ENCODE measurements around the gene HOXA10.

Gene HOXA10

DNA sequence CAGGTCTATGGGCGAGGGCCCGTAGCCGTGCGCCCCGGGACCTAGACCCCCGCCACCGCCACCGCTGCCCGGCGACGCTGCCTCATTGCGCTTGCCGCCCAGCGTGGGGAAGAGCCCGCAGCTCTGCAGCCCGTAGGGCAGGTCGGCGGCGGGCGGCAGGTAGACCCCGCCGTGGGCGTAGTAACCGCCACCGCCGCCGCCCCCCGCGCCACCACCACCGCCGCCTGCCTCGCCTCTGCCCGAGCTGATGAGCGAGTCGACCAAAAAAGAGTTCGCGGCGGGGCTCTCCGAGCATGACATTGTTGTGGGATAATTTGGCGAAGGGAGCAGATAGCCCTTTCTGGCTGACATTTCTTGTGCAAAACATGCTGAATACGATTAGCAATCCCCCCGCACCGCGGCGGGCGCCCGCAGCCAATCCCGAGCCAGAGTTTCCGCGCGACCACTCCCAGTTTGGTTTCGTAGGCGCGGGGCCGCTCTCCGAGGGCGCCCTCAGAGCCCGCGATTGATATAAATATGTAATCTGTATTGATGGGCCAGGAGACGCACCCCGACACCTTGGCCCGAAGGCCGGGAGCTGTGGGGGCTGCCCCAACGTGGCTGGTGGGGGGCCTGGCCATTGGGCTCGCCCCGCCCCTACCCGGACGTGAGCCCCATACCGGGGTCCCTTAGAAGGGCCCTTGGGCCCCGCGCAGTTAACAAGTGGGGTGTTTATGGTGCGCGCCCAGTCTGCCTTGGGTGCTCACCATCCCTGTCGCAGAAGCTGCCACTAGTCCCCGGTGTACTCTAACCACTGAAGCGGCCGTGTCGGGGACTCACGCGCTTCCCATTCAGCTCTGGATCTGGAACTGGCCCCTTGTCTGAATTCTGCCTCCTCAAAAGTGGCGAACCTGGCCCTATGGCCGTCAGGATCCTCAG is at the start of gene HOXA10:
HOXA10 (minus strand) TSS at position 365 of the 918 bp plus-strand sequence; CDS start at position 351, 14 bp downstream.
- no peak for FAIRE-seq

- FAIRE-seq = no peak
Observed at GRCh38 chr7:27221201-27221797, 47.2 kb upstream of the HOXA10 start.

DNA sequence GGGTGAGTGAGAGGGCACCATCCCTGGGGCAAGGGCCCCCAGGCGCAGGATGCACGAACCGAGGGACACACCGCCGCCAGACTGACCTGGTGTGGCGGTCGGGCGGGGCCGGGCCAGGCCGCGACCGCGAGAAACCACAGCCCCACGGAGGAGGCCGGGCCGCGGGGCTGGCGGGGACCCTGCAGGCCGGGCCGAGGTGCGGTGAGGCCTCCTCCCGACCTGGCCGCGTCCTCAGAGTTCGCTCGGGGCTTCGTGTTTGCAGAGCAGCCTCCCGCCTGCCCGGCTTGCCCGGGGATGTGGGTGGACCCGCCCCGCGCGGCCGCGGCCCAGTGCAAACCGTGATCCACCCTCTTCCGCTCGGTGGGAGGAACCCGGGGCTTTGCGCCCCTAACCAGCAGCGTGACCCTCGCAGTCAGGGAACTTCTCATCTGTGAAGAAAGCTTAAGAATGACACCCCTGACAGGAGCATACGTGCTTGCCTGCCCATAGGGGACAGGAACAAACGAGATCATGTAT is 46.4 kb upstream of the HOXA10 start:
- no peak for FAIRE-seq

DNA sequence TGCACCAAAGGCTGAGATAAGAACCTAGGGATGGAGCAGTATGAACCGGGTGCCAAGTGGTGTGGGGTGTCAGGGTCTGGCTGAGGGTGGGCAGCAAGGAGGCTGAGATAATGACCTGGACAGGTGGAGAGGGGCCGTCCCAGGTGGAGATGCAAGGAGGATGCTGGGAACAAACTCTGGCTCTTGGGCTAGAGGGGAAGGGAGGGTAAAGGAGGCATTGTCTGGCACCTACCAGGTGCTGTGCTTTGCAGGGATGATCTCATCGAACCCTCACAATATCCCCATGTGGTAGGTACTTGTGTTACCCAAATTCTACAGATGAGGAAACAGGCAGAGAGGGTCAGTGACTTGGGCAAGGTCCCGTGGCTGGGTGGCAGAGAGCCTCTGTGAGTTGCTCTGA is 45.7 kb upstream of the HOXA10 start:
- FAIRE-seq = no peak

GRCh38 chr7:27217951-27218350 is 43.8 kb upstream of the HOXA10 start:
- FAIRE-seq = no peak

DNA sequence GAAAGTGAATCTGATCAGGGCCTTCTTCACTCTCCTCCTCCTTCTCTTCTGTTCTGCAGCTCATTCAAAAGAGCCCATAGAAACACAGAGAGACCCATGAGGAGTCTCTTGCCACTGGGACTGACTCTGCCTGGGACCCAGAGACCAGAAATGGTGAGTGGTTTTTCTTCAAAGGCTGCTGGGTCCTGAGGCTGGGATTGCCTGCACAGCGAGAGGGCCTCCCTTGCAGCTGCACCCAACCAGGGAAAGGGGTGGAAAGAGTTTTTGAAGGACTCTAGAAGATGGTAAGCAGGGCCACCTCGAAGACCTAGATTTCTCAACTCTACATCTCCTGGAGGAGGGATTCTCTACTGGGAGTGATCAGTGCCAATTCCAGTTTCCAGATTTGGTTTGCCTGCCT is 41.2 kb upstream of the HOXA10 start:
- no peak for FAIRE-seq

- no peak for FAIRE-seq
Observed at GRCh38 chr7:27214239-27214950, 40.3 kb upstream of the HOXA10 start.

- FAIRE-seq = no peak
Observed at GRCh38 chr7:27213433-27214238, 39.5 kb upstream of the HOXA10 start.

GRCh38 chr7:27212497-27213432 is 38.6 kb upstream of the HOXA10 start:
- no peak for FAIRE-seq

DNA sequence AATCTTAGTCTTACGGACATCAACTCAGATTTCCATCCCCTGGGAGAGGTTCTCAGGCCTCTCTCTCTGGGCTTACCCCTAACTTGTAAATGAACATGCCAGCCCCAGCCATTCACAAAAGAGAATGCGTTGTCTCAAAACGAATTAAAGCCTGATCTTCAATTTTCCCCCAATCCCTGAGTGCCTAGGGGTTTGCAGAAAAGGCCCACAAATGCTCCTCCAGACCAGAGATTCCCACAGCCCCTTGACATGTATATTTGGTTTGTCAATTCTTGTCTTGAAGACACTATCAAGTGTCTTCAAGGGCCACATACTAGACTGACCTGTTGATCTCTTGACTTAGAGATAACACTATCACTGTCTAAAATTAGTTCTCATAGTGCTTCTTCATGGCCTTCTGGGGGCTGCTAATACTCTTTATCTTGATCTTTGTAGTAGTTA is 37.7 kb upstream of the HOXA10 start:
- FAIRE-seq = no peak

- FAIRE-seq = no peak
Observed at GRCh38 chr7:27211084-27211446, 36.9 kb upstream of the HOXA10 start.

GRCh38 chr7:27210441-27211083 is 36.4 kb upstream of the HOXA10 start:
- no peak for FAIRE-seq

GRCh38 chr7:27209933-27210440 is 35.9 kb upstream of the HOXA10 start:
- FAIRE-seq = no peak

DNA sequence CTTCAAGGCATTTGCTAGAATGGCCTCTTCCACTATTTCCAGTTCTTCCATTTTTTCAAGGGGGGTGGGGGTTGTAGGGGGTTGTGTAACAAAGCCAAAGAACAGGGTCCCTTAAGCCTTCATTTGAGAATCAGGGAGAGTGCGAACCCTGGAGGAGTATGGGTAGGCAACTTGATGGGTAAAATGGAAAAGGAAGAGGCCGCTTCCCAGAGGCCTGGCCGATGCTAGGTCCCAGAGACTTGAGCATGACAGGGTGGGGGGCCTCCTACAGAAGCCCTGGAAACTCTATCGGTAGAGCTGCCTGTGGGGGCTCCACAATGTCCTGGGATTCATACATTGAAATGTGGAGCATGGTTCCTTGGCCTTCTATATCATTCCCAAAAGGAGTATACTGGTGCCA is 34.9 kb upstream of the HOXA10 start:
- FAIRE-seq = no peak

DNA sequence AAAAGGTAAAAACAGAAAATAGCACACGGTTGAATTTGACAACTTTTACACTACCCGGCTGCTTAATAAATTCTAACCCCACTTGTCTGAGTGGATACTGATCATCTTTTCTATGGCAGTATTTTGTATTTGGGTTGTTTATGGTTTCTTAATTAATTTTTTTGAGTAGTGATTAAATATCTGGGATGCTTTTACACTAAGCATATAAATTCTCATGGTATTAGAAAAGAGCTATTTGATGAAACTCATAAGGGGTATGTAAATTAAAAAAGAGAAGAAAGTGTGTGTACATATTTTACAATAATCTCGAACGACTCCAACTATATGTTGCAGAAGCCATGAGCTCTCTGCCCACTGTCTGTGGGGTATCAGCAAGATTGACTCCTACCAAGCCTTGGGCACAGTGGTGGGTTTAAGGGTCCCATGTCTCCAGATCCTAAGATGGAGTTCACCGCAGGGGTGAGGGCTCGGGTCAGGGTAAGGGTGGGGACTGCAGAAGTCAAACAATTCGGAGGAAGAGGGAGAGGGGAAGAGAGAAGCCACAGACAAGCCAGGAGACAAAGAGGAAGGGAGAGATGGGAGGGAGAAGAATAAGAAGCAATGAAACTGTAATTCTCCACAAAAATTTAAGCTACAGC is 33.3 kb upstream of the HOXA10 start:
- FAIRE-seq = no peak

- FAIRE-seq = no peak
Observed at GRCh38 chr7:27205325-27206280, 31.5 kb upstream of the HOXA10 start.

GRCh38 chr7:27204851-27205322 is 30.8 kb upstream of the HOXA10 start:
- no peak for FAIRE-seq

GRCh38 chr7:27203964-27204594 is 30.0 kb upstream of the HOXA10 start:
- FAIRE-seq = no peak

Measured in colon (tissue), 2 donors.